ENCODE data around the gene TAS1R3.
"Not testable (repeated sequence)": the region's sequence is repeated elsewhere in the genome, so short reads cannot be mapped to it uniquely, and the experiment has no call there.

Gene TAS1R3

DNA sequence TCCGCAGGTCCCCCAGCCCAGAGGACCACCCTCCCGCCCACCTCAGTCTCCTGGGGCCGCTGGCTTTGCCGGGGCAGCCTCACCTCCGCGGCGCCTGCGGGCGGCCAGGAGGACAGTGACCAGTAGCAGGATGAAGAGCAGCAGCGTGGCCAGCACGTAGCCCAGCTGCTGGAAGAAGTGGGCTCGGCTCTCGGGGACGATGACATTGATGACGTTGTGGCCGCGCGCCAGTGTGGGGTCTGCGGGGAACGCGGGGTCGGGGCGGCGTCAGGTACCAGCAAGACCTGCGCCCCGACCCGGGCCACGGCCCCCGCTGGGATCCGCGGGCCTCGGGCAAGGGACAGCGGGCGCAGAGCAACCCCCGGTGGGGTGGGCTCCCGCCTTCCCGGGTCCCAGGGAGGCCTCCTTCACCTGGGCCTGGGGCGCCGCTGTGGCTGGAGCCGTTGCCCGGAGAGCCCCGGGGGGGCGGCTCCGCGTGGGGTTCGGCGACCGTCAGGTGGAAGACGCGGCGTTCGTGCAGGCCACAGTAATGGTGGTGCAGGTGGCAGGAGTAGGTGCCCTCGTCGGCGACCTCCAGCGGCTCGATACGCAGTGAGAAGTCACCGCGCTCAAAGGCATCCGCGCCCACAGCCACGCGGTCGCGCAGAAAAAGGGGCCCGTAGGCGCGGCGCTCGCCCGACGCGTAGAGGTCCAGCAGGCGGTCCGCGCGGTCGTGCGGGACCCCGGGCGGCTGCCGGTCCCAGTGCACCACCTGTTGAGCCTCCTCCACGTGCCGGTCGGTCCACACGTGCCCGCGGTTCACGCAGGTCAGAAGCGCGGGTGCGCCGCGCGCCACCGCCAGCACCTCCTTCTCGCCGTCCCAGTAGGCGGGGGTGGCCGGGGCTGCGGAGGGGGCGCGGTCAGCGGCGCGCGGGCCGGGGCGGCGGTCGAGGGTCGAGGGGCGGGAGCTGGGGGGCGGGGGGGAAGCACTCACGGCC, 23.5 kb downstream of the TAS1R3 start:
- DNase-seq: no peak

DNA sequence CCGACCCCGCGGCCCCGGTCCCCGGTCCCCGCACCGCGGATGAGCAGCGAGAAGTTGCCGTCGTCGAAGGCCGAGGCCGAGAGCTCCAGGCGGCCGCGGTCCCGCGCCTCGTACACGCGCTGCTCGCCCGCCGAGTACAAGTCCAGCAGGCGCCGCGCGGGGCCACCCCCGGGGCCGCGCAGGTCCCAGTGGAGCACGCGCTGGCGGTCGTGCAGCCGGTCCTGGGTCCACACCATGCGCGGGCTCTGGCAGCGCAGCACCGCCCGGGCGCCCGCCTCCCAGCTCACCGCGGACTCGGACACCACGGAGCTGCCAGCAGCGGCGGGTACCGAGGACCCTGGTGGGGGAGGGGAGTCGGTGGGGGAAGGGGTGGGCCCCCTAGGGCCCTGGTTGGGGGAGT, 24.3 kb downstream of the TAS1R3 start:
- peak; percentile 69 for DNase-seq

DNA sequence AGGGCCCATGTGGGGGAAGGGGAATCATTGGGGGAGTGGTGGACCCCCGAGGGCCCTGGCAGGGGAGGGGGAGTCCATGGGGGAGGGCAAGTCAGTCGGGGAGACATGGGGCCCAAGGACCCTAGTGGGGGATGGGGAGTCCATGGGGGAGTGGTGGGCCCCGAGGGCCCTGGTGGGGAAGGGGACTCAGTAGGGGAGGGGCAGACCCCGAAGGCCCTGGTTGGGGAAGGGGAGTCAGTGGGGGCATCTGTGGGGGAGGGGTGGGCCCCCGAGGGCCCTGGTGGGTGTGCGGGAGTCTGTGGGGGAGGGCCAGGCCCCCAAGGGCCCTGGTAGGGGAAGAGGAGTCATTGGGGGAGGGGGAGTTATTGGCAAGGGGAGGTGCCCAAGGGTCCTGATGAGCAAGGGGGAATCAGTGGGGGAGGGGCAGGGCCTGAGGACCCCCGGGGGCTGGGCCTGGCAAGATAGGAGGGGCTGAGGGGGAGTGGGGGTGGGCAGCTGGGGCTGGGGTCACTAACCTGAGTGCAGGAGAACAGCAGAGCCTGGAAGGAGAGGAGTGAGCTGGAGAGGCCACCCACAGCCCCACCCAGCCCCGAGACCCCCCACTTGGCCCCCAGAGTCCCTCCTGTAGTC, 25.2 kb downstream of the TAS1R3 start:
- no peak for DNase-seq

DNA sequence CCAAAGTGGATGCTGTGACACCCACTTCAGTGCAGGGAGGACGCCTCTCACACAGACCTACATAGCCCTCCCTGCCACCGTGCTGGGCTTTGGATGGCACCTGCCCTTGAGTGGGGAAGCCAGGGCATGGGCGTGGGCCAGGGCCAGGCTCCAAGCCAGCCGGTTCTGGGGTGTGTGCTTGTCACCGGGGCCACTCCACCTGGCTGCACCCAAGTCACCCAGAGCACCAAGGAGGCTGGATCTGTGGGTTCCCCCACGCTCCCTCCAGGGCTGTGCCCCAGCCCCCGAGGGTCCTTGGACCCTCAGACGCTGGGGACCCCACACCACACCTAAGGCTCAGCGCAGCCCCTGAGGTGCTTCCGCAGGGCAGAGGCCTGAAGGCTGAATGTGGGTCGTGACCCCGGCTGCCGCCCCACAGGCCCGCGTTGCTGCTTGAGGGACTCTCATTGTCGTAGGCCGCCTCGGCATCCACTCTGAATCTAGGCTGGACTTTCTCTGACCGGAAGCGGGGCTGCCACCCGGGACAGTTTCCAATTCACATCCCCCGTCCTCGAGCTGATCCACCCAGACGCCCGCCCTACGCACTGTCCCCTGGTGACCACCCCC, 25.8 kb downstream of the TAS1R3 start:
- DNase-seq: peak; percentile 52

DNA sequence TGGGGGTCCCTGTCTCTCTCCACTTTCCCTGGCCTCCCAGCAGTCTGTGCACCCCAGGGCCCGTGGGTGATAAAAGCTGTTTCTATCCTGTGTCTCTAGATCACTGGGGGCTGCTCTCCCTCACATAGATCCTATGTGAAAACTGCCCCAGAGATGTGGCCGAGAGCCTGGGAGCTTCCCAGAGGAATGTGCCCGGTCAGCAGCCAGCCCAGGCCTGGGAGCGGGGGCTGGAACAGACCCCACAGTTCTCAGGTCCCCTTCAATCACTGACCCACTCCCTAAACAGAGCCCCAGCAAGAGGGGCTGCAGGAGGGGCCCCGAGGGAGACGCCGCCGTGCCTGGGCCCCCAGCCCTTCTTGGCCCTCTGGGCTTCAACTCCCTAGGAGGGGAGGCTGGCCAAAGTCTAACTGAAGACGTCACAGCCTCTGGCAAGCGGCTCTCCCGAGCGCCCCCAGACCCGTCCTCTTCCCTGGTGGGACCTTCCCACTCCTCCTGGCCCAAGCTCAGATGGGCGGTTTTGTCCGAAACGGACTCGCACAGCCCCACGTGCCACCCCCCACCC, 26.9 kb downstream of the TAS1R3 start:
- DNase-seq: peak; percentile 70

DNA sequence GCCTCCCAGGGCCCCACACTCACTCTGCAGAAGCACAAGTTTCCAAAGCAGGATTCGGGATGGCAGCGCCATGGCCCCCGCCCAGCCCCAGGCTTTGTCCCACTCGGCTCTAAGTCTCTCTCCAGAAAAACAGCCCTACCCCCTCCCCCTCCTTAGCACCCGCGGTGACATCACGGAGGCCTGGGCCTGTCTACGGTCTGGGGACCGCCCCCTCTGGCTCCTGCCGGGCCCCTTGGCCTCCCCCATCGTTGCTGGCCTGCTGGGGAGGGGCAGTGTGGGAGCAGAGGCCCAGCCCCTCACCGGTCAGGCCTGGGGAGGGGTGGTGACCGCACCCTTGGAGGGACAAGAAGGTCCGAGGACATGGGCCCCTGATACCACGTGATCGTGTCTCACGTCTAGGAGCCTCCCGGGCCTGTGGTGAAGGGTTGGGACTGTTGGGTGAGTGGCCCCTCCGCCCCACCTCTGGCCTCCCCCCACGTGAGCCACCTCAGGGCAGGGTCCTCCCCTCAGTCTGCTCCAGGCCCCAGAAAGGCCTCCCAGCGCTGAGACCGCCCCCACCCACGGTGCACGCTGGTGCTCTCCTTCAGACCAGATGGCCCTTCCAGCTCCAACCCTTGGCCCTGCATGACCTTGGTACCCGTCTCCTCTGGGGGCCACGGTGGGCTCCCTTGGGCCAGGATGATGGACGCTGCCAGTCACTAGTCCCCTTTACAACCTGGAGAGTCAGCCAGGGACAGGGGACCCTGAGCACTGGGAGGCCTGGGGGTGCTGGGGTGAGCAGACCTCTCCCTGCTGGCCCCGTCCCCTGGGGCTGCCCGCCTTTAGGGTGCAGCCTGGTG, 27.6 kb downstream of the TAS1R3 start, which contains the start of gene MXRA8:
MXRA8 (minus strand) TSS at position 123 of the 839 bp plus-strand sequence; CDS start at position 72, 51 bp downstream.
- DNase-seq: peak; percentile 91

DNA sequence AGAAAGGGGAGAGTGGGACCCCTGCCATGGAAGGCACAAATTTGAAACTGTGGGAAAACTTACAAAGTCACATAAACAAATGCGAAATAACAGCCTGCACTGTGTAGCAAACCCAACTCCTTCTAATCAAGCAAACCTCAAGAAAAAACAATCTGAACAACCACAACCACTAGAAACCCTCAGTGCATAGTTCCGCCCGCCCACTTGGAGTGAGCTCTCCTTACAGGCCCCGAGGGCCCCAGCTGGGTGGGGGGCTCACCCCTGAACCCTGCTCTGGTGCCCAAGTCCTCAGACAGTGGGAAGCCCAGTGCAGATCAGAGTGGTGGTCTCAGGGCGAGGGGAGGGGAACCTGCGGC, 28.2 kb downstream of the TAS1R3 start:
- DNase-seq: peak; percentile 66

DNA sequence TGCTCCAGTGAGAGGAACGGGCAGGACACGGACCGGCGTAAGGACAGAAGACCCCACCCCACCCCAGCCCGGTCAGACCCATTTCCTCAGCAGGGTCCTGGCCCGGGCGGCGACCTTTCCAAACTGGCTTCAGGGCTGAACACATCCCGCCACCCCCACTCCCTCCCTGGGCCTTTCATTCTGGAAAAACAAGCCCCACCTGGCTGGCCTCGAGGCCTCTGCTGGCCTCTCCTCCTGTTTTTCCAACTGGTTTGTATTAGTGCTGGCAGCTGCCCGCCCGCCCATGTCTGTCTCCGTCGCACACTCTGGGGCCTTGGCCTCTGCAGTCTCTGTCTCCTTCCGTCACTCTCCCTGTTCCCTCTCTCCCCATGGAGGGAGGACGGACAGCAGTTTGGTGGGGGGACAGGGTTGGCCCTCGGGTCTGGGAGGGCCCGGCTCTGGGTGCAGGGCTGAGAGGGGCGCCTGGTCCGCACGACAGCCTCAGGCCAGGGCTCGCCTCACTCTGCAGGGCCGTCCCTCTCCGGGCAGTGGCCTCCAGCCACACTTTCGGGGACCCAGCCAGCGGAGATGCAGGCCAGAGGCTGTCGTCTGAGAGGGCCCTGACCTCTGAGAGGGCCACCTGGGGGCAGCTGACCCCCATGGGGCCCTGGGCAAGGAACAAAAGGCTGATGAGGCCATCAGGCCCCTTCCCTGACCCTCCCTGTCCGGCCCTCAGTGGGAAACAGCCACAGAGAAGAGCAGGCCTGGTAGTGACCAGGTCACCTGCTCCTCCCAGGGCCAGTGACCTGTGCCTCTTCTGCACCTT, 28.8 kb downstream of the TAS1R3 start:
- DNase-seq: peak; percentile 85

DNA sequence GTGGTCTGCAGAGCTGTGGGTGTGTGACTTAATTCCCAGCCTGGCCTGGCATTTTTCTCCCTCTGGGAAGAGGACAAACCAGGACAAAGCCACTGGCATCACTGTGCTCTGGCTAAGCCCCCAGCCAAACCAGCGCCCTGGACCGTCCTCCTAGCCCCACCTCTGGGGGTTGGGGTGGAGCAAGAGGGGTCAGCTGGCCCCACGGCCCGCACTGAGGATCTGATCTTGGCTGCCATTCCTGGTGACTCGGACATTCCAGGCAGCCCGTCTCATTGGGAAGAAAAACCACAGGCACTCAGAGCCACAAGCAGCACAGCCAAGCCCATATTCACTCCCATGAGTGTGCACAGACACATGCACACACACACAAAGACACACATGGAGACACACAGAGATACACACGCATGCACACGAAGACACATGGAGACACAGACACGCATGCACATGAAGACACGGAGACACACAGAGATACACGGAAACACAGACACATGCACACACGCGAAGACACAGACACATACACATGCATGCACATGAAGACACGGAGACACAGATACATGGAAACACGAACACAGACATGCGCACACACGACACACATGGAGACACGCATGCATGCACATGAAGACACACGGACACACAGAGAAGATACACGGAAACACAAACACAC, 29.6 kb downstream of the TAS1R3 start:
- DNase-seq: peak; percentile 61

DNA sequence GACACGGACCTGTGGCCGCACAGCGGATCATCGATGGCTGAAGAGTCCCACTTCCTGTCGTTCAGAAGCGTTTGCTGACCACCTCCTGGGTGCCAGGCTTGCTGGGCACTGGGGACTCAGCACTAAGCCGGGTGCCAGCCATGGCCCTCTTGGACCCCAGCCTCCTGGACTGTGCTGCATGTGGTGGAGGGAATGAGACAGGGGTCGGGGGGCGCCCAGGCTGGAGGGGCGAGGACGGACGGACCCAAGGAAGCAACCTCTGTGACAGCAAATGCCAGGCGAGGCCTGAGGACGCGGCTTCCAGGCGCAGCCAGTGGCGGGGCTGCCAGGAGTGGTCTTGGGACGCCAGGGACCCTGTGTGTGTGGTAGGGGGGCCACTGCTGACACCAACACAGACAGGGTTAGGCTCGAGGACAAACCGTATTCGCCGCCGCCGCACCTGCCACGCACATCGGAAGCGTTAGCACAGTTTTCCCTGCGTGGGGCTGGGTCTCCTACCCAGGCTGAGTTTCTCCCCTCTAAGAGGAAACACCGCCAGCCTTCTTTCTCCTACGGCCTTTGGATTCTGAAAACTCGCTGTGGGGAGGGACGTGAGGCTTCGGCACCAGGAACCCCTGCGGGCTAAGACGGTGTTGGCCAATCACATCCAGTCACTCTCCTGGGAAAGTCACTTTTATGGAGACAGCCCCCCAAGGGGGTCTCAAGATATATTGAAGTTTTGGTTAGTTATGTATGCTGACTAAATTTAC, 30.3 kb downstream of the TAS1R3 start:
- no peak for DNase-seq

DNA sequence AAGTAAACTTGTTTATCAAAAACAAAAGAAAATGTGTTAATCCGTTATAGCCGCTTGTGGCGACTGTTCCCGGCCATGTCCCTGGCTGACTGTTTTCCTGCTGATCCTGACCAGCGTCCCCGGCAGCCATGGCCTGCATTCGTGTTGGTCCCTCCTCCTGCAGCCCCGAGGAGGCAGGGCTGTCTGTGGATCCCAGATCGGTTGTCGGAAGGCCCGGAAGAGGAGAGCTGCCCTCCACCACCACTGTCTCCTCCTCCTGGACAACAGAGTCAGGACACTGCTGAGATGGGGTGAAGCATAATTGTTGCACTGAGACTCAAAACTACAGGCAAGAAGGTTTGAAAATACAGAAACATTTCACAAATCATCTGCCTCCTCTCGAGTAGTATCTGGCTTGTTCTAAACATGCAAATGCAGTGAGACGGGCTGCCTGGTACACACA, 30.9 kb downstream of the TAS1R3 start:
- peak; percentile 76 for DNase-seq

DNA sequence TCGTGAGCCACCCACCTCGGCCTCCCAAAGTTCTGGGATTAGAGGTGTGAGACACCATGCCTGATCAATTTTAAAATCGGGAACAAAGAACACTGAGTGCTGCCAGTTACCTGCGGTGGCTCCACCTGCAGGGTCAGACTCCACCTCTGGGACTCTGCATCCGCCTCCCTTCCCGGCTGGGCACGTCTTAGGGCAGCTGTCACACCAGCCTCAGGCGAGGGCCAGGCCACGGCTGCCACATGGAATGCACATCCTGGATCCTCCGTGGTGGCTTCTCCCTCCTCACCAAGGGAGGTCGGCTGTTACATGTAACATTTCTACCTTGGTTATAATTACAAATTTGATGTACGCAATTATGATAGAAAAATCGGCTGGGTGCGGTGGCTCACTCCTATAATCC, 33.2 kb downstream of the TAS1R3 start:
- DNase-seq: no peak

DNA sequence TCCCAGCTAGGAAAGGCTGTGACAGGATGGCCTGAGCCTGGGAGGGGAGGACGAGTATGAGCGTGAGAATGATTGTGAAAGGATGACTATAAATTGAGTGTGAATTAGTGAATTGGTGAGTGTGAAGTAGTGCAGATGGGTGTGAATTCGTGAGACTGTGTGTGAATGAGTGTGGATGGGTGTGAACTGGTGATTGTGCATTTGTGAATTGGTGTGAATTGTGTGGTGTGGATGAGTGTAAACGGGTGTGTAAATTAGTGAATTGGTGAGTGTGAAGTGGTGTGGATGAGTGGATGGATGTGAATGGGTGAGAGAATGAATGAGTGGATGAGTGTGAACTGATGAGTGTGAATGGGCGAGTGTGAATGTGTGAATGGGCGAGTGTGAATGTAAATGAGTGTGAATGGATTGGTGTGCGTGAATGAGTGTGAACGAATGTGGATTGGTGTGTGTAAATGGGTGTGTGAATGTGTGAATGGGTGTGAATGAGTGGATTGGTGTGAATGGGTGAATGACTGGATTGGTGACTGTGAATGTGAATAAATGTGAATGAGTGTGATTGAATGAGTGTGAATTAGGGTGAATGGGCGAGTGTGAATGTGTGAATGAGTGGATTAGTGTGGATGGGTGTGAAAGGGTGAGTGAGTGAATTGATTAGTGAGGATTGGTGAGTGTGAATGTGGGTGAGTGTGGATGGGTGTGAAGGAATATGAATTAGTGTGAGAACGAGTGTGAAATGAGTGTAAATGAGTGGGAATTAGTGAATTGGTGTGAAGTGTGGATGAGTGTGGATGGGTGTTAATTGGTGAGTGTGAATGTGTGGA, 35.0 kb downstream of the TAS1R3 start:
- peak; percentile 26 for DNase-seq

DNA sequence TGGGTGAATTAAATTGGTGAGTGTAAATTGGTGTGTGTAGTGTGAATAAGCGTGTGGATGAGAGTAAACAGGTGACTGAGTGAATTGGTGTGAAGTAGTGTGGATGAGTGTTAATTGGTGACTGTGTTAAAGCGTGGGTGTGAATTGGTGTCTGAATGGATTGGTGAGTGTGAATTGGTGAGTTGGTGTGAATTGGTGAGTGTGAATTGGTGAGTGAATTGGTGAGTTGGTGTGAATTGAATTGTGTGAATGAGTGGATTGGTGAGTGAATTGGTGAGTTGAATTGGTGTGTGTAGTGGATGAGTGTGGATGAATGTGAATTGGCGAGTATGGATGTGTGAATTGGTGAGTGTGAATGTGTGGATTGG, 35.6 kb downstream of the TAS1R3 start:
- peak; percentile 71 for DNase-seq

DNA sequence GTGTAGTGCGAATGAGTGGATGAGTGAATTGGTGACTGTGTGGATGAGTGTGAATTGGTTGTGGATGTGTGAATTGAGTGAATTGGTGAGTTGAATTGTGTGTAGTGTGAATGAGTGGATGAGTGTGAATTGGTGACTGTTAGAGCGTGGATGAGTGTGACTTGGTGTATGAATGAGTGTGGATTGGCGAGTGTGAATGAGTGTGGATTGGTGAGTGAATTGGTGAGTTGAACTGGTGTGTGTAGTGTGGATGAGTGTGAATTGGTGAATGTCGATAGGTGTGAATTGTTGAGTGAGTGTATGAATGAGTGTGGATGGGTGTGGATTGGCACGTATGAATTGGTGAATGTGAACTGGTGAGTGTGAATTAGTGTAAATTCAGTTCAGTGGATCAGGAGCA, 36.2 kb downstream of the TAS1R3 start:
- peak; percentile 58 for DNase-seq

DNA sequence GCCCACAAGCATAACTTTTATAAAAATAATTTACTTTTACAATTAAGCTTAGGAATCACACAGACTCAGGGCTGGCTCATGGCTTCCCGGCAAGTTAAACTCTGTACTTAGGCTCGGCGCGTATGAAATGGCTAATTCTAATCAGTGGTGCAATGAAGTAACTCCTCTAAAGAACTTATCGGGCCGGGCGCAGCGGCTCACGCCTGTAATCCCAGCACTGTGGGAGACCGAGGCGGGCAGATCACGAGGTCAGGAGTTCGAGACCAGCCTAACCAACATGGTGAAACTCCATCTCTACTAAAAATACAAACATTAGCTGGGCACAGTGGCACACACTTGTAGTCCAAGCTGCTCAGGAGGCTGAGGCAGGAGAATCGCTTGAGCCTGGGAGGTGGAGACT, 39.0 kb downstream of the TAS1R3 start:
- not testable (repeated sequence) for DNase-seq

DNA sequence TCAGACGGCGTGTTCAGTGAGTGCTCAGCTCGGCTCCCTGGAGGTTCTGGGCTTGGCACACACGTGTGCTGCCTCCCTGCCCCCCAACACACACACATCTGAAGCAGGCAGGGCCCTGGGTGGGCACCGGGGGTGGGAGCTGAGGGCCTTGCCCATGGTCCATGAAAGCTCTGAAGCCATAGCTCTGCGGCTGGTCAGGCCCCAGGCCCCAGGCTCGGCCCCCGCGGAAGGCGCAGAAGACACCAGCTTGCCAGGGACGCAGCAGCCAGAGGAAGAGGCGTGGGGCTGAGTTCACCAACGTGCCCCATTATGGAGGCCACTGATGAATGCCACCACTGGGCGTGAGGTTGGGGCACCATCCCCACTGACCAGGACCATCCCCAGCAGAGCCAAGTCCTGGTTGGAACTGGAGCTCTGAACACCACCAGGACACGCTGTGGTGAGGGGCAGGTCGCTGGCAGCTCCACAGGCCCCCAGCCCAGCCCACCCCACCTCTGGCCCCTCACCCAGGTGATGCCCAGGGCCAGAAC, 39.8 kb downstream of the TAS1R3 start:
- no peak for DNase-seq

DNA sequence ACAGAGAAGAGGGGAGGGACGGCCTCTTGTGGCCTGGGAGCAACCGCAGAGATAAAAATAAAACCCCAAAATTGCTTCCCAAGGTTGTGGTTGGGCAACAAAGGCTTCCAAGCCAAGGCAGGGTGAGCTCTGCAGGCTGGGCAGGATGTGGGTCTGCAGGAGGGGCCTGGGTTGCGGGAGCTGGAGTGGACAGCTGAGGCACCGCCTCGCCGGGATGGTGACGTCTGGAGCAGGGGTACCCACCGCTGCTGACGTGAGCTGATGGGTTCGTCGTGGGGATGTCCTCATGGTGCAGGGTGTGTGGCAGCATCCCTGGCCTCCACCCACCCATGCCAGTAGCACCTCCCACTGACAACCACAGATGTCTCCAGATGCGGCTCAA, 40.3 kb downstream of the TAS1R3 start:
- no peak for DNase-seq
